GM12878 (cell line): ENCODE measurements around the gene ZSWIM6. TPM values are rescaled to one million over a fixed set of nuclear protein-coding genes. Genes with fewer than 3 reads are reported as not detected.

Experiments used
- ATAC-seq: fragments of 200-7000 bp; cut with Tn5 transposase; 3 replicates; pipeline ENCODE4 v1.9.1; 2020; ENCODE audit warnings: mild to moderate bottlenecking, moderate library complexity
- BruUV-seq: library from RNA; stranded (reverse); fragments of 400-500 nt; replicated peaks from 2 replicates; lab custom pipeline; 2021; lab: Mats Ljungman, UMichigan
- CTCF ChIA-PET: fragments of 300-600 bp; sonication (Branson Sonifier 250); formaldehyde crosslinking; extraction: SDS; loops from one replicate; lab custom pipeline; 2021; ENCODE audit warnings: inconsistent platforms; lab: Yijun Ruan, JAX
- POLR2A ChIA-PET: fragments of 350-600 bp; formaldehyde crosslinking; extraction: SDS; loops from one replicate; lab custom pipeline; 2021; ENCODE audit warnings: inconsistent platforms; lab: Charles Lee
- RAD21 ChIA-PET: fragments of 300-600 bp; sonication (Branson Sonifier 250); formaldehyde crosslinking; loops from one replicate; lab custom pipeline; 2023; ENCODE audit warnings: antibody characterized with exemption; ENCODE audit not compliant: unreplicated experiment; lab: Charles Lee
- SMC1A ChIA-PET: fragments of 300-600 bp; sonication (Branson Sonifier 250); formaldehyde crosslinking; loops from one replicate; lab custom pipeline; 2023; ENCODE audit not compliant: unreplicated experiment, uncharacterized antibody; lab: Charles Lee
- DNase-seq: peaks from one replicate; pipeline ENCODE4 v3.0.0-alpha.2; 2011; ENCODE audit warnings: low read depth, low spot score
- FAIRE-seq: peaks from 3 replicates; lab custom pipeline; 2011; peaks lifted over from hg19 to GRCh38; lab: Jason Lieb, UNC
- H2AFZ ChIP-seq: 2 replicates; pipeline ENCODE4 v1.6.0; 2011; ENCODE audit warnings: low read depth, low read length, control low read depth; ENCODE audit not compliant: control insufficient read depth
- H3K27ac ChIP-seq: 2 replicates; pipeline ENCODE4 v1.5.1; 2011; ENCODE audit warnings: control low read depth; ENCODE audit not compliant: control insufficient read depth, insufficient read depth
- H3K27me3 ChIP-seq, 2 experiments: replicated peaks in 1 of 2; 2 replicates each; pipeline versions ENCODE4 v1.6.0 to v1.6.1; 2011; ENCODE audit warnings: low read length in 1 of 2; ENCODE audit not compliant: control insufficient read depth in 2 of 2, insufficient read depth in 2 of 2
- H3K36me3 ChIP-seq, 2 experiments: 2 replicates each; pipeline ENCODE4 v1.5.1; 2011; ENCODE audit warnings: low read length in 1 of 2; ENCODE audit not compliant: control insufficient read depth in 2 of 2, insufficient read depth in 2 of 2
- H3K4me1 ChIP-seq: 2 replicates; pipeline ENCODE4 v1.6.1; 2011; ENCODE audit warnings: mild to moderate bottlenecking, low read length, moderate library complexity, mixed read lengths; ENCODE audit not compliant: control insufficient read depth, insufficient read depth
- H3K4me2 ChIP-seq: 2 replicates; pipeline ENCODE4 v1.6.0; 2011; ENCODE audit warnings: control low read depth; ENCODE audit not compliant: control insufficient read depth, insufficient read depth
- H3K4me3 ChIP-seq: fragments of 200-600 bp; sonication (generic); 2 replicates; pipeline ENCODE4 v1.5.1; 2016
- H3K79me2 ChIP-seq: 2 replicates; pipeline ENCODE4 v1.6.0; 2011; ENCODE audit warnings: low read length; ENCODE audit not compliant: control insufficient read depth, insufficient read depth
- H3K9ac ChIP-seq: 2 replicates; pipeline ENCODE4 v1.8.0; 2011; ENCODE audit warnings: low read length, control low read depth, mixed read lengths; ENCODE audit not compliant: control insufficient read depth, insufficient read depth
- H3K9me3 ChIP-seq: replicated peaks from 3 replicates; pipeline ENCODE4 v1.5.1; 2011; ENCODE audit warnings: mild to moderate bottlenecking, low read length; ENCODE audit not compliant: control insufficient read depth, insufficient read depth
- H4K20me1 ChIP-seq: 2 replicates; pipeline ENCODE4 v1.6.0; 2011; ENCODE audit not compliant: control insufficient read depth, insufficient read depth
- ATF2 ChIP-seq: IDR thresholded peaks from 2 replicates; pipeline ENCODE4 v1.6.1; 2012; ENCODE audit warnings: low read length, inconsistent platforms
- IRF4 ChIP-seq: IDR thresholded peaks from 2 replicates; pipeline ENCODE4 v1.6.1; 2011; ENCODE audit warnings: low read depth, low read length
- NFIC ChIP-seq: IDR thresholded peaks from 2 replicates; pipeline ENCODE4 v1.6.1; 2012; ENCODE audit warnings: low read depth, mild to moderate bottlenecking, inconsistent platforms, low read length, moderate library complexity
- NFYB ChIP-seq: IDR thresholded peaks from 2 replicates; pipeline ENCODE4 v1.6.1; 2011; ENCODE audit warnings: low read depth, mild to moderate bottlenecking, low read length, improper control_type of control experiment, moderate library complexity; ENCODE audit not compliant: insufficient read depth
- SPI1 ChIP-seq: IDR thresholded peaks from 2 replicates; pipeline ENCODE4 v1.6.1; 2011; ENCODE audit warnings: low read depth, mild to moderate bottlenecking, low read length, moderate library complexity, borderline replicate concordance; ENCODE audit not compliant: insufficient read depth
- SRF ChIP-seq, 2 experiments: IDR thresholded peaks; 2 replicates each; pipeline ENCODE4 v1.6.1; 2011; ENCODE audit warnings: low read depth in 2 of 2, low read length in 2 of 2, mild to moderate bottlenecking in 1 of 2, moderate library complexity in 1 of 2
- WGBS: methylation state at CpG from one replicate; pipeline ENCODE4 v1.1.6; 2016; ENCODE audit warnings: low lambda C conversion rate; ENCODE audit not compliant: insufficient replicate concordance, insufficient coverage; ENCODE audit errors: missing lambda C conversion rate; 5-methylcytosine and 5-hydroxymethylcytosine counted together
- in situ Hi-C: fragments of 300-500 bp; cut with MboI; formaldehyde crosslinking; loops from 9 replicates; pipeline ENCODE4 v1.14.3; 2018; ENCODE audit warnings: mixed read lengths
- intact Hi-C: fragments of 100-400 bp; cut with micrococcal nuclease; formaldehyde crosslinking; loops from one replicate; pipeline ENCODE4 v1.14.2; 2022; ENCODE audit not compliant: unreplicated experiment
- polyA plus RNA-seq, 11 experiments: library from polyadenylated mRNA; depleted of rRNA in 4 of 11; unstranded in 6 of 11; stranded (reverse) in 5 of 11; fragments of >200 nt; fragmentation: Nextera tagmentation in 4 of 11; fragmentation: Illumina TruSeq in 1 of 11; extraction: Ambion mirVana in 4 of 11; extraction: Trizol in 1 of 11; gene quantifications; 1 replicate in 1 of 11; 2 replicates in 10 of 11; pipeline versions ENCODE4 v1.2.1 to v1.2.3, GENCODE V29; 2011 to 2016; ENCODE audit warnings: inconsistent platforms in 2 of 11, missing spikeins in 2 of 11, low read depth in 1 of 11
- total RNA-seq, 4 experiments: library from RNA; depleted of rRNA in 3 of 4; stranded (reverse); fragments of >200 nt in 3 of 4; fragmentation: Illumina TruSeq in 1 of 4; extraction: Trizol in 1 of 4; gene quantifications; 2 replicates each; pipeline versions ENCODE4 v1.2.1 to v1.2.3, GENCODE V29; 2013 to 2021
- TF ChIP-seq, protein P1 (sequence below): IDR thresholded peaks from 2 replicates; pipeline ENCODE4 v1.6.1; 2012; ENCODE audit warnings: improper control_type of control experiment, low read depth, low read length; ENCODE audit not compliant: insufficient replicate concordance

Gene ZSWIM6
- total and polyA plus RNA-seq, 10 of the 15 experiments (the other 5 are each of a cell fraction or from before 2014, with no cell fraction given): 0.53 to 6.2 (median 3.4) TPM

GRCh38 chr5:61460471-61460870 is 128.4 kb downstream of the ZSWIM6 start:
- Histone ChIP-seq H3K9ac (no peak overlapping the region), H3K4me2 (no peak overlapping the region), H3K79me2 (no peaks in the 10 kb centered on the region), H3K27ac (no peak overlapping the region), H3K9me3 (no peaks in the 10 kb centered on the region), H2AFZ (no peak overlapping the region), H3K36me3 (no peaks in the 10 kb centered on the region), H3K4me1 (no peaks in the 10 kb centered on the region), H4K20me1 (no peaks in the 10 kb centered on the region), H3K4me3 (no peak overlapping the region), H3K27me3 (no peaks in the 10 kb centered on the region)
- FAIRE-seq (no peak), DNase-seq (no peak), ATAC-seq (no peak)
- TF ChIP-seq SRF (IDR thresholded peaks at IDR 0.05; ENCODE audit: low read depth in 2 of 2, low read length in 2 of 2): no peak
- no peak for TF ChIP-seq NFIC
- no peak for TF ChIP-seq SPI1
- no peak for TF ChIP-seq IRF4
- no peak for TF ChIP-seq ATF2
- no peak for TF ChIP-seq NFYB
- TF ChIP-seq, protein P1, sequence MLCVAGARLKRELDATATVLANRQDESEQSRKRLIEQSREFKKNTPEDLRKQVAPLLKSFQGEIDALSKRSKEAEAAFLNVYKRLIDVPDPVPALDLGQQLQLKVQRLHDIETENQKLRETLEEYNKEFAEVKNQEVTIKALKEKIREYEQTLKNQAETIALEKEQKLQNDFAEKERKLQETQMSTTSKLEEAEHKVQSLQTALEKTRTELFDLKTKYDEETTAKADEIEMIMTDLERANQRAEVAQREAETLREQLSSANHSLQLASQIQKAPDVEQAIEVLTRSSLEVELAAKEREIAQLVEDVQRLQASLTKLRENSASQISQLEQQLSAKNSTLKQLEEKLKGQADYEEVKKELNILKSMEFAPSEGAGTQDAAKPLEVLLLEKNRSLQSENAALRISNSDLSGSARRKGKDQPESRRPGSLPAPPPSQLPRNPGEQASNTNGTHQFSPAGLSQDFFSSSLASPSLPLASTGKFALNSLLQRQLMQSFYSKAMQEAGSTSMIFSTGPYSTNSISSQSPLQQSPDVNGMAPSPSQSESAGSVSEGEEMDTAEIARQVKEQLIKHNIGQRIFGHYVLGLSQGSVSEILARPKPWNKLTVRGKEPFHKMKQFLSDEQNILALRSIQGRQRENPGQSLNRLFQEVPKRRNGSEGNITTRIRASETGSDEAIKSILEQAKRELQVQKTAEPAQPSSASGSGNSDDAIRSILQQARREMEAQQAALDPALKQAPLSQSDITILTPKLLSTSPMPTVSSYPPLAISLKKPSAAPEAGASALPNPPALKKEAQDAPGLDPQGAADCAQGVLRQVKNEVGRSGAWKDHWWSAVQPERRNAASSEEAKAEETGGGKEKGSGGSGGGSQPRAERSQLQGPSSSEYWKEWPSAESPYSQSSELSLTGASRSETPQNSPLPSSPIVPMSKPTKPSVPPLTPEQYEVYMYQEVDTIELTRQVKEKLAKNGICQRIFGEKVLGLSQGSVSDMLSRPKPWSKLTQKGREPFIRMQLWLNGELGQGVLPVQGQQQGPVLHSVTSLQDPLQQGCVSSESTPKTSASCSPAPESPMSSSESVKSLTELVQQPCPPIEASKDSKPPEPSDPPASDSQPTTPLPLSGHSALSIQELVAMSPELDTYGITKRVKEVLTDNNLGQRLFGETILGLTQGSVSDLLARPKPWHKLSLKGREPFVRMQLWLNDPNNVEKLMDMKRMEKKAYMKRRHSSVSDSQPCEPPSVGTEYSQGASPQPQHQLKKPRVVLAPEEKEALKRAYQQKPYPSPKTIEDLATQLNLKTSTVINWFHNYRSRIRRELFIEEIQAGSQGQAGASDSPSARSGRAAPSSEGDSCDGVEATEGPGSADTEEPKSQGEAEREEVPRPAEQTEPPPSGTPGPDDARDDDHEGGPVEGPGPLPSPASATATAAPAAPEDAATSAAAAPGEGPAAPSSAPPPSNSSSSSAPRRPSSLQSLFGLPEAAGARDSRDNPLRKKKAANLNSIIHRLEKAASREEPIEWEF: no peak
- BruUV-seq: no TSS peak
- SMC1A ChIA-PET: no interaction called here
- in situ Hi-C loops: no loop called here
- 32% methylated on average over 3 of the region's 3 CpGs for WGBS
- POLR2A ChIA-PET: no interaction called here
- intact Hi-C loops: no loop called here
- CTCF ChIA-PET: interaction anchor here (0.5 kb wide), 1 partner anchor 296 kb away, joined by 4 read pairs; no protein-coding TSS in a partner anchor
- RAD21 ChIA-PET: no interaction called here
